B cell (primary cell): ENCODE results near the gene CHMP1B. TPM values are rescaled to one million over a fixed set of nuclear protein-coding genes. Genes with fewer than 3 reads are reported as not detected.

Experiments
- ATAC-seq: fragments of 200-7000 bp; cut with Tn5 transposase; one replicate; pipeline ENCODE4 v1.10.0; 2021; ENCODE audit warnings: low read depth, mild to moderate bottlenecking, moderate number of reproducible peaks, moderate library complexity
- CTCF ChIA-PET: fragments of 350-600 bp; sonication (Branson Sonifier 250); formaldehyde crosslinking; loops from one replicate; lab custom pipeline; 2021; ENCODE audit warnings: antibody characterized with exemption, inconsistent platforms; lab: Charles Lee
- POLR2A ChIA-PET: fragments of 350-600 bp; sonication (Branson Sonifier 250); formaldehyde crosslinking; loops from one replicate; lab custom pipeline; 2021; ENCODE audit warnings: antibody characterized with exemption; lab: Charles Lee
- DNase-seq: peaks from one replicate; pipeline ENCODE4 v3.0.0; 2013
- H2AFZ ChIP-seq: 2 replicates; pipeline ENCODE4 v1.6.1; 2012; ENCODE audit warnings: mild to moderate bottlenecking, low read depth, low read length; ENCODE audit not compliant: insufficient read depth, poor library complexity, severe bottlenecking
- H3K27ac ChIP-seq, 2 donors: 1 replicate in 1 of 2; 2 replicates in 1 of 2; pipeline ENCODE4 v1.5.1; 2012 to 2013; ENCODE audit warnings: low read length in 2 of 2, mild to moderate bottlenecking in 2 of 2, moderate library complexity in 1 of 2
- H3K27me3 ChIP-seq, 4 experiments: fragments of 200-600 bp in 1 of 4; sonication (generic) in 1 of 4; replicated peaks in 1 of 4; 1 replicate in 2 of 4; 2 replicates in 2 of 4; pipeline versions ENCODE4 v1.6.1 to v1.7.0; 2013 to 2016; ENCODE audit warnings: low read length in 3 of 4, mild to moderate bottlenecking in 2 of 4, mixed read lengths in 1 of 4, moderate library complexity in 1 of 4; ENCODE audit not compliant: insufficient read depth in 4 of 4, control insufficient read depth in 3 of 4; ENCODE audit errors: control extremely low read depth in 1 of 4
- H3K36me3 ChIP-seq, 2 experiments: replicated peaks in 1 of 2; 1 replicate in 1 of 2; 2 replicates in 1 of 2; pipeline versions ENCODE4 v1.6.1 to v1.7.1; 2013; ENCODE audit warnings: low read length in 1 of 2; ENCODE audit not compliant: insufficient read depth in 2 of 2, control insufficient read depth in 1 of 2; ENCODE audit errors: control extremely low read depth in 1 of 2, extremely low read depth in 1 of 2
- H3K4me1 ChIP-seq, 2 donors: fragments of 200-600 bp in 1 of 2; sonication (generic) in 1 of 2; 1 replicate in 1 of 2; 2 replicates in 1 of 2; pipeline versions ENCODE4 v1.5.1 to v1.6.1; 2013 to 2017; ENCODE audit warnings: low read length in 2 of 2; ENCODE audit not compliant: control insufficient read depth in 2 of 2, insufficient read depth in 2 of 2
- H3K4me2 ChIP-seq: replicated peaks from 2 replicates; pipeline ENCODE3; 2012; ENCODE audit warnings: mild to moderate bottlenecking, low read depth, low read length; ENCODE audit not compliant: poor library complexity, severe bottlenecking
- H3K4me3 ChIP-seq, 5 experiments: fragments of 200-600 bp in 1 of 5; sonication (generic) in 1 of 5; 1 replicate in 3 of 5; 2 replicates in 2 of 5; pipeline versions ENCODE4 v1.5.1 to v1.7.0; 2011 to 2016; ENCODE audit warnings: low read length in 4 of 5, mild to moderate bottlenecking in 4 of 5, low read depth in 2 of 5, control low read depth in 1 of 5, moderate library complexity in 1 of 5; ENCODE audit not compliant: insufficient read depth in 1 of 5; ENCODE audit errors: control extremely low read depth in 1 of 5, extremely low read depth in 1 of 5
- H3K79me2 ChIP-seq: fragments of 200-600 bp; sonication (generic); one replicate; pipeline ENCODE4 v1.6.0; 2016; ENCODE audit warnings: low read length; ENCODE audit not compliant: control insufficient read depth, insufficient read depth
- H3K9ac ChIP-seq: fragments of 200-600 bp; sonication (generic); 2 replicates; pipeline ENCODE4 v1.6.1; 2017; ENCODE audit warnings: mild to moderate bottlenecking, low read length, moderate library complexity
- H3K9me3 ChIP-seq, 3 donors: one replicate each; pipeline versions ENCODE4 v1.6.1 to v1.7.1; 2013; ENCODE audit warnings: low read length in 2 of 3; ENCODE audit not compliant: control insufficient read depth in 2 of 3, insufficient read depth in 1 of 3; ENCODE audit errors: control extremely low read depth in 1 of 3
- H4K20me1 ChIP-seq: 2 replicates; pipeline ENCODE4 v1.6.0; 2012; ENCODE audit warnings: mild to moderate bottlenecking, low read length; ENCODE audit not compliant: insufficient read depth, control insufficient read depth, poor library complexity, severe bottlenecking
- H3K27ac Mint-ChIP-seq: one replicate; pipeline ENCODE4 v1.8.0; 2021; ENCODE audit warnings: mixed read lengths
- H3K27me3 Mint-ChIP-seq: one replicate; pipeline ENCODE4 v1.8.0; 2021; ENCODE audit warnings: mixed read lengths
- H3K4me1 Mint-ChIP-seq: one replicate; pipeline ENCODE4 v1.8.0; 2021; ENCODE audit warnings: mixed read lengths
- H3K4me3 Mint-ChIP-seq: one replicate; pipeline ENCODE4 v1.8.0; 2021; ENCODE audit warnings: mixed read lengths
- H3K9me3 Mint-ChIP-seq: one replicate; pipeline ENCODE4 v1.8.0; 2022; ENCODE audit warnings: mixed read lengths; ENCODE audit not compliant: insufficient read depth
- EZH2 ChIP-seq: IDR thresholded peaks from 2 replicates; pipeline ENCODE4 v1.6.1; 2012; ENCODE audit warnings: borderline replicate concordance, low read depth, mild to moderate bottlenecking, moderate library complexity, low read length; ENCODE audit not compliant: insufficient read depth, poor library complexity, severe bottlenecking
- WGBS: methylation state at CpG from one replicate; pipeline ENCODE4 v1.1.5; 2013; ENCODE audit warnings: missing lambda C conversion rate; ENCODE audit not compliant: insufficient coverage; 5-methylcytosine and 5-hydroxymethylcytosine counted together
- intact Hi-C: fragments of 100-400 bp; cut with micrococcal nuclease; formaldehyde crosslinking; loops from one replicate; pipeline ENCODE4 v1.10.0; 2022
- polyA plus RNA-seq: library from polyadenylated mRNA; depleted of rRNA; stranded (reverse); fragments of >200 nt; gene quantifications from 2 replicates; pipeline ENCODE4 v1.2.3, GENCODE V29; 2012
- total RNA-seq, 2 donors: library from RNA; stranded (reverse); fragments of 120-200 nt in 1 of 2; gene quantifications; 1 replicate in 1 of 2; 2 replicates in 1 of 2; pipeline versions ENCODE4 v1.2.3 to v1.2.4, GENCODE V29; 2013 to 2022
- TF ChIP-seq, protein P1 (sequence below): fragments of 200-600 bp; IDR thresholded peaks from one replicate; pipeline ENCODE4 v1.8.0; 2022; ENCODE audit warnings: antibody characterized with exemption, mild to moderate bottlenecking

Gene CHMP1B
- total and polyA plus RNA-seq, 2 donors (not counting 1 experiment from before 2014, with no cell fraction given), result 55.4 to 86.0 TPM

DNA sequence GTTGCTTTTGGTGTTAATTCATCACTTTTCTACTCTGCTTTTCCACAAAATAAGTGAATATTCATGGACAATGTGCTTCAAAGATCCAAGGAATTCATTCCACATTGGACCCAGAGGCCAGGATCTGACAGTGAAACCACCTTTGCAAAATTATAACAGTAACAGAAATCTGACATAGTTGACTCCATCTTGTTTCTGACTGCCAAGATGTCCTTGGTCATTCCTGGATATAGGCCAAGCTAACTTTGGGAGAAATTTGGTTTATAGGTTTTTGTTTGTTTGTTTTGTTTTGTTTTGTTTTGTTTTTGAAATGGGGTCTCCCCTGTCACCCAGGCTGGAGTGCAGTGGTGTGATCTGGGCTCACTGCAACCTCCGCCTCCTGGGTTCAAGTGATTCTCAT, 46.6 kb downstream of the CHMP1B start:
- Histone ChIP-seq H3K79me2 (no peaks in the 10 kb centered on the region), H3K9me3 (no peaks in the 10 kb centered on the region), H3K4me2 (no peak overlapping the region), H3K9ac (no peak overlapping the region), H3K27ac (no peak overlapping the region), H4K20me1 (no peaks in the 10 kb centered on the region), H3K4me1 (peaks cover 3 to 6% of the 10 kb centered on the region in 2 donors), H3K27me3 (no peaks in the 10 kb centered on the region), H3K36me3 (peaks cover 0 to 43% of the 10 kb centered on the region in 2 experiments), H3K4me3 (no peak overlapping the region), H2AFZ (no peak overlapping the region)
- POLR2A ChIA-PET, result no interaction called here
- Mint-ChIP-seq H3K9me3 (no peaks in the 10 kb centered on the region), H3K27me3 (no peaks in the 10 kb centered on the region), H3K27ac (no peak overlapping the region), H3K4me1 (peaks cover 5% of the 10 kb centered on the region), H3K4me3 (no peak overlapping the region)
- 100% methylated on average over 1 of the region's 1 CpG for WGBS
- DNase-seq, result no peak
- TF ChIP-seq, protein P1, sequence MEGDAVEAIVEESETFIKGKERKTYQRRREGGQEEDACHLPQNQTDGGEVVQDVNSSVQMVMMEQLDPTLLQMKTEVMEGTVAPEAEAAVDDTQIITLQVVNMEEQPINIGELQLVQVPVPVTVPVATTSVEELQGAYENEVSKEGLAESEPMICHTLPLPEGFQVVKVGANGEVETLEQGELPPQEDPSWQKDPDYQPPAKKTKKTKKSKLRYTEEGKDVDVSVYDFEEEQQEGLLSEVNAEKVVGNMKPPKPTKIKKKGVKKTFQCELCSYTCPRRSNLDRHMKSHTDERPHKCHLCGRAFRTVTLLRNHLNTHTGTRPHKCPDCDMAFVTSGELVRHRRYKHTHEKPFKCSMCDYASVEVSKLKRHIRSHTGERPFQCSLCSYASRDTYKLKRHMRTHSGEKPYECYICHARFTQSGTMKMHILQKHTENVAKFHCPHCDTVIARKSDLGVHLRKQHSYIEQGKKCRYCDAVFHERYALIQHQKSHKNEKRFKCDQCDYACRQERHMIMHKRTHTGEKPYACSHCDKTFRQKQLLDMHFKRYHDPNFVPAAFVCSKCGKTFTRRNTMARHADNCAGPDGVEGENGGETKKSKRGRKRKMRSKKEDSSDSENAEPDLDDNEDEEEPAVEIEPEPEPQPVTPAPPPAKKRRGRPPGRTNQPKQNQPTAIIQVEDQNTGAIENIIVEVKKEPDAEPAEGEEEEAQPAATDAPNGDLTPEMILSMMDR, result no peak
- TF ChIP-seq EZH2, result no peak
- CTCF ChIA-PET, result no interaction called here
- intact Hi-C loops, result no loop called here
- no peak for ATAC-seq

DNA sequence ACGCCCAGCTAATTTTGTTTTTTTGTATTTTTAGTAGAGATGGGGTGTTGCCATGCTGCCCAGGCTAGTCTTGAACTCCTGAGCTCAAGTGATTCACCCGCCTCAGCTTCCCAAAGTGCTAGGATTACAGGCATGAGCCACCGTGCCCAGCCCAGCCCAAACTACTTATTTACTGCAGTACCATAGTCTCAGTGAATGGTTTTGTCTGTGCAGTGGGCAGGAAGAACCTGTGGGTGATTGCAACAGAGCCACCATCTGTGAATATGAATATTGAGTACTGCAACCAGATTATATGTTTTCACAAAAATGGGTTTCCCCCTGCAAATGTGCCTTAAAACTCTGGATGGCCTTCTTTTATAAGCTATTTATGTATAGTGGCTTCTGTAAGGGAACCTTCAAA, 47.9 kb downstream of the CHMP1B start:
- WGBS, result 100% methylated on average over 1 of the region's 3 CpGs
- TF ChIP-seq EZH2, result no peak
- TF ChIP-seq, protein P1, result no peak
- Histone ChIP-seq H3K27ac (no peak overlapping the region), H2AFZ (no peak overlapping the region), H3K4me2 (no peak overlapping the region), H3K27me3 (no peaks in the 10 kb centered on the region), H4K20me1 (no peaks in the 10 kb centered on the region), H3K4me1 (peaks cover under 1 to 3% of the 10 kb centered on the region in 2 donors), H3K79me2 (no peaks in the 10 kb centered on the region), H3K9me3 (no peaks in the 10 kb centered on the region), H3K4me3 (no peak overlapping the region), H3K9ac (no peak overlapping the region), H3K36me3 (peaks cover 0 to 40% of the 10 kb centered on the region in 2 experiments)
- Mint-ChIP-seq H3K27ac (no peak overlapping the region), H3K9me3 (no peaks in the 10 kb centered on the region), H3K4me1 (no peaks in the 10 kb centered on the region), H3K27me3 (no peaks in the 10 kb centered on the region), H3K4me3 (no peak overlapping the region)
- DNase-seq, result no peak
- ATAC-seq, result no peak
- ChIA-PET CTCF (no interaction called here), POLR2A (no interaction called here)
- intact Hi-C loops, result no loop called here
